ENCODE data around the gene GALE.

DNA sequence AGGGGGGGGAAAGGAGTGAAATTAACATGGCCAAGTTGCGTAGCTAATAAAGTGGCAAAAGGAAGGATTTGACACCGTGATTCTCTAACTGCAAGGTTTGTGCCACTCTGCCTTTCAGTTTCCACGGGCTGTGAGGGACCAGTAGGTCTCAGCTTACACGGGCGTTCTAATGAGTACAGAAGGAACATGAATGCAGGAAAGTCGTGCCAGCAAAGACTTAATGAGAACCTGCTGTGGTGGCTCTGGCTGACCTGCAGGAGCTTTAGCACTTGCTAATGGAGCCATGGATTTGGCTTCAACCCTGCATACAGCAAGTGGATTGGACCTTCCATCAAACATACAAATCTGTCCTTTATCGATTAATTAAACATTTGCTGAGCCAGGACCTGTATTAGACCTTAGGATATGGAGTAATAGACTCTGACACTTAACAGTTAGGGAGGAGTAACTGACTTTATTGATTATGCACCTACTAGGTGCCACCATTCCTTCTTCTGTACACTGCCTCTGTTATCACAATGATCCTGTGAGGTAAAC is 37.4 kb downstream of the GALE start:
- TF ChIP-seq TAF1 (IDR thresholded peaks at IDR 0.05; ENCODE audit: borderline replicate concordance, insufficient read depth, low read length), result no peak
- TF ChIP-seq, protein P1, sequence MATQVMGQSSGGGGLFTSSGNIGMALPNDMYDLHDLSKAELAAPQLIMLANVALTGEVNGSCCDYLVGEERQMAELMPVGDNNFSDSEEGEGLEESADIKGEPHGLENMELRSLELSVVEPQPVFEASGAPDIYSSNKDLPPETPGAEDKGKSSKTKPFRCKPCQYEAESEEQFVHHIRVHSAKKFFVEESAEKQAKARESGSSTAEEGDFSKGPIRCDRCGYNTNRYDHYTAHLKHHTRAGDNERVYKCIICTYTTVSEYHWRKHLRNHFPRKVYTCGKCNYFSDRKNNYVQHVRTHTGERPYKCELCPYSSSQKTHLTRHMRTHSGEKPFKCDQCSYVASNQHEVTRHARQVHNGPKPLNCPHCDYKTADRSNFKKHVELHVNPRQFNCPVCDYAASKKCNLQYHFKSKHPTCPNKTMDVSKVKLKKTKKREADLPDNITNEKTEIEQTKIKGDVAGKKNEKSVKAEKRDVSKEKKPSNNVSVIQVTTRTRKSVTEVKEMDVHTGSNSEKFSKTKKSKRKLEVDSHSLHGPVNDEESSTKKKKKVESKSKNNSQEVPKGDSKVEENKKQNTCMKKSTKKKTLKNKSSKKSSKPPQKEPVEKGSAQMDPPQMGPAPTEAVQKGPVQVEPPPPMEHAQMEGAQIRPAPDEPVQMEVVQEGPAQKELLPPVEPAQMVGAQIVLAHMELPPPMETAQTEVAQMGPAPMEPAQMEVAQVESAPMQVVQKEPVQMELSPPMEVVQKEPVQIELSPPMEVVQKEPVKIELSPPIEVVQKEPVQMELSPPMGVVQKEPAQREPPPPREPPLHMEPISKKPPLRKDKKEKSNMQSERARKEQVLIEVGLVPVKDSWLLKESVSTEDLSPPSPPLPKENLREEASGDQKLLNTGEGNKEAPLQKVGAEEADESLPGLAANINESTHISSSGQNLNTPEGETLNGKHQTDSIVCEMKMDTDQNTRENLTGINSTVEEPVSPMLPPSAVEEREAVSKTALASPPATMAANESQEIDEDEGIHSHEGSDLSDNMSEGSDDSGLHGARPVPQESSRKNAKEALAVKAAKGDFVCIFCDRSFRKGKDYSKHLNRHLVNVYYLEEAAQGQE (IDR thresholded peaks at IDR 0.05; ENCODE audit: insufficient read depth in 1 of 2, low read depth in 2 of 2, low read length in 2 of 2), result no peak
- no peak for TF ChIP-seq FOXP2 (optimal IDR thresholded peaks at IDR 0.05; ENCODE audit: borderline replicate concordance, extremely low read depth, extremely low read length, insufficient read depth)
